Stimulated activated CD4-positive, alpha-beta T cell treated with anti-CD3 and anti-CD28 coated beads, Interleukin-2, amount 100 ng/mL, for 48 hours (primary cell): ENCODE data around the gene RYR3.

Source experiments
- DNase-seq, 2 donors: peaks; one replicate each; pipeline ENCODE4 v3.0.0-alpha.2; 2020

Gene RYR3

DNA sequence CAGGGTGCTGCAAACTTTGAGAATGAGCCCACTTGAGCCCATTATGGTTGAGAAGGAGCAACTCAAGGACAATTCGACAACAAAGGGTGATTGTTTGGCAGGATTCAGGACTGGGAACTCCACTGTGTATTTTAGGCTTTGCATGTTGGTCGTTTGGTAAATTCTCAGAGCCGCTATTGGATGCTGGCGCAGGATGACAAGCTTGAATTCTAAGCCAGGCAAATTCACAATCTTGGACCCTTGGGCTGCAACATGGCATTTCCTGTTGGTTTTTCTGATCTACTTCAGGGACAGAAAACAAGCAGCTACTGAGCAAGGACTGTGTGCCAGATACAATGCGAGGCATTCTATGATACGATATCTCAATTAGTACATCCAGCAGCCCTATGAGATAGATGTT is 82.8 kb downstream of the RYR3 start:
- DNase-seq = no peak

DNA sequence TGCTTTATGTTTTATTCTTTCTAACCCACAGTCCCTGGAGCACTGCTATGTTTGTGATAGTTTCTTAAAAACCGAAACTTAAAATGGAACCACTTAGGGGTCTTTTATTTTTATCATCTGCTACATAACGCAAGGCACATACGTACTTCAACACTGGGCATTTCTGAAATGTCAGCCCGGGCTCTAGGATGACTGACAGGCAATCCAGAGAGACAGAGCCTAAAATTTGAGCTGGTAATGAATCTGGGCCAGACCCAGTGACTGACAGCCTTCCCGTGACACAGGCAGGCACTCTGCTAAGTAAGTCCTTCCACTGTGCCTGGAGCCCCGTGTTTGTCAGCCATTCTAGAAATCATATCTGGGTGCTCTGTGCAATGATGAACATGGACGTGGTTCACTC is 84.6 kb downstream of the RYR3 start:
- no peak for DNase-seq

DNA sequence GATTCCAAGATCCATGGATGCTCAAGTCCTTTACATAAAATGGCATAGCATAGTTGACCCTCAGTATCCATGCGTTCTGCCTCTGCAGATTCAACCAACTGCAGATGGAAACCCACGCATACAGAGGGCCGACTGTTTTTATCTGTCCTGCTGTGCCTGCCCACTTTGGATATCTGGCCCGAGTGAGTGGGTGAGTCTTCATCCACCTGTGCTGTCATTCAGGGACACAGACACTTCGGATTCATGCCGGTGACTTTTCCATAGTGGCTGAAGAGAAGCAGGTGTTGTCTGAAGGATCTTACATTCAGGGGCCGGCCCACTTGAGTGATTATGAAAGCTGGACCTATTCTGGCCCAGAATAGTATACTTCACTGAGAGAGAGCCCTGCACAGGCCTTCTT is 85.1 kb downstream of the RYR3 start:
- DNase-seq = no peak

DNA sequence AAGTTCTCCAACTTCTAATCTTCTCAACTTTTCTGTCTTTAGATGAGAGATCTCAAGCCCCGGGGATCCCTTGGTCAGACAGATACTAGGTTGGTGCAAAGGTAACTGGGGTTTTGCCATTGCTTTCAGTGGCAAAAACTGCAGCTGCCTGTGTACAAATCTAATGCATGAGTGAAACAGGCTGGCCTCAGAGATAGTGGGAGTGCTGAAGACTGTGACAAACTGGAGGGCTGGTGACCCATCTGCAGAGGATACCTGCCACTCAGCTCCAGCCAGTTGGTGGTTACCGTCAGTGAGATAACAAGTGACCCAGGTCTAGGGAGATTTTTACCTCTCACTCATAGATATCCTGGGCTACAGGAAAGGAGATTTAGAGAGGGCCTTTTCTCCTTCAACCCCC is 85.7 kb downstream of the RYR3 start:
- DNase-seq = no peak

DNA sequence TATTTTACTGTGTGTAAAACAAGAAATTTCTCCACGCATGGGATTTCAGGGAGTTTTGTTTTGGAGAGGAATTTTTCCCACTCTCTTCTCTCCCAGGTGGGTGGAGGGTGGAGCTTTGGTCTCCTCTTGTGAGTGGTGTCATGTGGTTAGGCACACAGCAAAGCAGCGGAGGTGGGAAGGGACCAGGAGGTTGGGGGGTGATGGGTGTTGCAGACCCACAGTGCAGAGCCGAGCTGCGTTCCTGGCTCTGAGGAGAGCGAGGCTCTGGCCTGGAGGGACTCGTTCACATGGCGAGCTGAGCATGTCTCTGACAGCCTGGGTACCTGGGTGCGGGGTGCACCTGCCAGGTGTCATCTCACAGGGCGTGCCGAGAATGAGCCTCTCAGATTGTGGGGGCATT is 87.8 kb downstream of the RYR3 start:
- no peak for DNase-seq

DNA sequence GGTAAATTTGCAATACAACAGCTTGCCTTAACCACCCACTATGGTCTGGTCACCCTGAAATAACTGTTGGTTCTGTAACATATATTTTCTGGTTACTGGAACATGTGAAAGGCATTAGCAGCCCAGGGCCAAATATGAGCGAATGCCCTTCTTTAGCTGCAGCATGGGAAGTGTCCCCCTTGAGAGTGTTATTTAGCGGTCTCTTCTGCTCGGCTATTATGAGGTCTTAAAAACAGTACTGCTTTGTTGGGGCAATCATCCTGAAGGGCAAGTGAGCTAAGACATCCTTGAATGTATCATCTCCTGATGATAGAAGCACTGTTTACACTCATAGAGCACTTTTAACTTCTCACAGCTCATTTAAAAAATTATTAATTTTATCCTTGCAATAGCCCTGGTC is 90.2 kb downstream of the RYR3 start:
- DNase-seq = no peak

DNA sequence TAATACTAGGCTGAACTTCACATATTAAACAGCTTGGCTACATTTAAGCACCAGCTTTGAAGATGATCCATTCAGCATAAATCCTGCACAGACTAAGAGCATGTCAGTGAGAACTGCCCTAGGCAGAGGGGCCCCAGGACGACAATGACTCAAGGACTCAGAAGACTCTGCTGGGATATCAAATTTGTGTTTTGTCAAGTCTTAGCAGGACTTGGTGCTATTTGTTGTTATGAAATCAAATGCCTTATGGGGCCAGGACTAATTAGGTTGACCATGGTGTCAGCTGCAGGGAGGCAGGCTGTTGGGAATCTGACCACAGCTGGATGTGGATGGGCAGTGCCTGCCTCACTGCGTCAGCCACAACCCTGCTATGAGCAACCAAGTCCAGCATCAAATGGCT is 91.8 kb downstream of the RYR3 start:
- DNase-seq = no peak

DNA sequence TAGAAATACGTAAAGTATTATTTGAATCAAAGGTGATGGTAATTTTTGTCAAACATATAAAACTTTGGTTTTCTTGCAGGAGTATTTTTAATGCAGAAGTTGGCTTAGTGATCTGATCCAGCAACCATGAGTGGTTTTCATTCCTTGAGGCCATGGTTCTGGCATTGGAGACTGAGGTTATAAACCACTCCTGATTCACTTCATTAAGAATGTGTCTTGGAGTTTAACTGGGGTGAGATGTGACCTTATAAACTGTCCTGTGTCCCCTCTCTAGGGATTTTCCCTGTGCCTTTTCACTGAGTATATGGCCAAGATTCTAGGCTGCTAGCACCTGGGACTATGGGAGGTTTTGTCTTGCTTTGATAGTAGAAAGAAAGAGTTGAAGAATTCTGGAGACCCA is 94.3 kb downstream of the RYR3 start:
- DNase-seq = no peak

DNA sequence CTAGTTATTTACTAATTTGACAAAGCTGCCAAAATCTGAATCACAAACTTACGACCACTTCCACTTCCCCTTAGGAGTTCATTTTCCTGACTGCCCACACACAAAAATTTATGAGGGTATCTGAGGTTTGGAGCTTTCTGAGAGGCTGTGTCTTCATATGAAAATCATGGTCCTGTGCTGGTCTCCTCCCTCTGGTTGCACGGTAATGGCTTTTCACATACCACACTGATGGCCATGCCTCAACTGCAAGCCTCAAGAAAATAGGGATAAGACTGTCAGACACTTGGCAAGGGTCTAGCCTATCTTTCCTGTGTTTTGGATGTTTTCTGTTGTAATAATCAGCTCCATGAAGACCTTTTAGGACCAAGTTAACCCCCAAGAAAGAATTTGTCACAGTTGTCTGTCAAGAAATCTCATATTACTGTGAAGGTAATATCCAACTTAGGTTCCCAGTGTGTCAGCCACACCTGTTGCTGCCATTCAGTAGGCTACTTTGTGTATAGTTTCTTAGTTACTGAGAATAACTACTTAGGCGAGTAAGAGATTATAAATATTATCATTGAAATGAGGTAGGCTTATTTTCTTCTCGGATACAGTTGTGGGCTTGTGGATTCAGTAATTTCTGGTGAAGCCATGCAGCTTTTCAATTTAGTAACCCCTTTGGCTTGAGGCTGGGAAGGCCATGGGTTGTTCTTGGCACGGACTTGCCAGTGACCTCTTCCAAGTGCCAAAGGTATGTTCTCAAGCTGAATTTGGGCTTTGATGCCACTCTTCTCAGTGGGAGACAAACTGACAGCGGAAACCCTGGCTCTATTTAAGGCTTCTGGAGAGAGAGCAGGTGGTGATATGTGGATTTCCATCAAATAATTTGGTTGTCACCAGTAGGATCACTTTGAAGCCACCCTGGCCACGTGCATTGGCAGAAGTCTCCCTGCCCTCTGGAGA is 101.1 kb downstream of the RYR3 start:
- DNase-seq = no peak

DNA sequence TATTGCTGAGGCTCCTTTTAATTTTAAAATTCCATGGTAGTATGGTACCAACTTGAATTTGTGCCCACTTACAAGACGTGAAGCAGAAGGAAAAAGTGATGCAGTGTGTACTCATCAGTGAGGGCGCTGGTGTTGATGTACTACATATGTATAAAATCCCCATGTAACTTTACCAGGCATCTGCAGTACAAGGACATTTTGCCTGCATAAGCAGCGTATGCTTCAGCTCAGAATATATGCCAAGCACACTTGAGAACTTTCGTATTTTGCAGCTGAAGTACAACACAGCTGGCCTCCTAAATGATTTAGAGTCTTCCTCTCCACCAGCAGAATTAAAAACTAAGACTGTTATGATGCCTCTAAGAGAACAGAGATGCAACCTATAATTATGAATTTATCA is 108.9 kb downstream of the RYR3 start:
- DNase-seq = no peak

DNA sequence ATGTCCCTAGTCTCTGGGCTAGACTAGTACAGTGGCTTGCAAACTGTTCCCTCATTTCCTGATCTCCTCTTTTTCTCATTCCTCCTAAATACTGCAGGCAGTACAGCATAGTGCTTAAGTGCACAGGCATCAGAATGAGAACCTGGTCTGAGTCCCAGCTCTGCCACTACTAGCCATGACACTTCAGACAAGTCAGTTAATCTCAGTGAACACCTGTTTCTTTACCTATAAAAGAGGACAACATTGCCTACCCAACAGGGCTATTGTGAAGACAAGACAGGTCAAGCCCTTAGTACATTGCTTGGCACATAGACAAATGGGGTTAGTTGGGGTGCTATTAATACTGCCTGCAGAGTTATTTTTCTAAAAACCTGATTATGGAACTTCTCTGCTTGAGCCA is 113.3 kb downstream of the RYR3 start:
- DNase-seq = no peak

DNA sequence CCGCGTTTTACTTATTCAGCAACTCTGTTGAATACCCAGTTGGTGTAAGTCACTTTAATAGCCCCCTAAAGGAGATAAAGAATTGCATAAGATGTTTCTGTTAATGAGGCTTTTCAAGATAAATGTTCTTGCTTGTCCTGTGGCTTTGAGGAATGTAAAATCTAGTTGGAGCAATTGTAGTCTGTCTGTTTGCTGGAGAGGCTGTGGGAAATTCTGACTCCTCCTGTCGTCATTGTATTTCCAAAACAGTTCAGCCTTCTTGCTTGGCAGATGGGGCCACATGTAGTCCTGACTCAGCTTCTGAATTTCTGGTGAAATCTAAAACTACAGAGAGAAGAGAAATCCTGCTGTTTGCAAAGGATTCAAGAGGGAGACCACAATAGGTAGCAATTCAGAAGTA is 114.4 kb downstream of the RYR3 start:
- DNase-seq = no peak

DNA sequence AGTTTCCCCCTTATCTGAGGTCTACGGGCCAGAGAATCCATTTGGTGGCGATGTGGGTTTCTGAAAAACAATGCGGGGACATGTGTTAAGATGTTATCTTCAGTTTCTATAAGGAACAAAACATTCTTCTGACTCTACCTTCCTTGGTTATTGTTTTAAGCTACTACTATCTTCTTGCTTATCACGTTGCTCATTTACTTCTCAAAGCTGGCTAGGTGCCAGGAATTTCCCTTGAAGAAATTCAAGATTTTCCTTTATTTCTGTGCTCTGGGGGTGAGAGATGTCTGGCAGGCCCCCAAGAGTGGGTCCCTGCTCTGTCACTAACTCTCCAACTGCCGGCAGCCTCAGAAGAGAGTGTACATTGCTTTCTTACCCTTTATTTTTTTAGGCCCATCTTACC is 119.8 kb downstream of the RYR3 start:
- DNase-seq = no peak

DNA sequence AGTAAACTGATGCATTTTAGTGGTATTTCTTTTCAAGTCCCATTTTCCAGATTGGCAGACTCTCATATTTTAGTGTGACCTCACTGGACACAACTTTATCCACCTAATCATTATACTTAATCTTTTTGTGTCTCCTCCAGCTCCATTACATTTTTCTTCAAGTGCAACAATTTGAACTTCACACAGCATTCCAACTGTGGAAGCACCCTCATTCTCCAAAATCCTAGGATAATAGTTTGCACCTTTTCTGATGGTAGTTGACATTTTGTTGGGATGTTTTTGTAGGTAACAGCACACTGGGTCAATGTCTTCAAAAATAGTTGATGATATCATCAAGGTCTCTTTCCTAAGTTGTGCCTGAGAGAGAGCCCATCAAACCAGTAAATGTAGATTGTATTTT is 123.1 kb downstream of the RYR3 start:
- no peak for DNase-seq

DNA sequence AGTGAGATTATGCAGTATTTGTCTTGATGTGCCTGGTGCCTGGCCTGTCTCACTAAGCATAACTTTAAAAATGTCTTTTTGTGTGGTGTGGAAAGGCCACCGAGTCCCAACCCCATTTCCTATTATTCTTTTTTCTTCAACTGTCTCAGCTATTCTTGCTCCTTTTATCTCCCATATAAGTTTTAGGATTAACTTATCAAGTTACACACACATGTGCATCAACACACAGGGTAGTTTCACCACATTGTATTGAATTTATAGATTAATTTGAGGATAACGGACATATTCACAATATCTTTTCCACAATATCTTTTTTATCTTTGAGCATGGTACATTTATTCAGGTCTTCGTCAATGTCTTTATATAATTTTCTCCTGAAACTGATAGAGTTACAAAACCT is 127.6 kb downstream of the RYR3 start:
- DNase-seq = no peak

DNA sequence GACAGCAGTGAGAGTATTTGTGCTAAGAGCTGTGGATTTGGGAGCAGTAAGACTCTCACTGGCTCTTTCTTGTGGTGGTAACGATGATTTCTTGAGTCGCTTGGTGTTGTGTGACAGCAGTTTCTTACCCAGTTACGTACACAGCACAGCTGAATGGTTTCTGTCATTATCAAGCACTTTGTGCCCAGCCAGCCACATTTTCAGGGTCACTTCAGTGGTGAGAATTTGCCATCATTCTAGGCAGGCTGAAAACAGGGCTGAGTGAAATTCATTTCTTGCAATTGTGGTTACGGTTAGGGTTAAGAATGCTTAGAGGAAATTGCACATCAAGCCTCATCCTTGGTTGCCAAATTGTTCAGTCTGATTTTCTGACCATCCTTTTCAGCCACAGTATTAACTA is 130.1 kb downstream of the RYR3 start:
- DNase-seq = no peak

DNA sequence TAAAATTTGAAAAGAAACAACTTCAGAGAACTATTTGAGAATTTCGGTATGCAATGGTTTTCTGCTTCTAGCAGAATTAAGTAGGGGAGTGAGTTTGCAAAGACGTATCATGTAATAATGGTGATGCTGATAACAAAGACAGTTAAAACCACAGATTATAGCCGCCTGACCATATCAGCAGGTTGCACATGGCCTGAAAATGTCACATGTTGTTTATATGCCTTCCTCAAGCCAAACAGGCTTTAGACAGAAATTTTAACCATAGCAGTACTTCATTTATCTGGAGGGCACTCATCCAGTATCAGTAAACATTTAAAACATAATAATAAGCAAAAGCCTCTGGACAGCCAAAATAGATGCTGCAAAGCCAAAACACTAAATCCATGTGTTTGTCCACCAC is 131.7 kb downstream of the RYR3 start:
- DNase-seq = no peak

DNA sequence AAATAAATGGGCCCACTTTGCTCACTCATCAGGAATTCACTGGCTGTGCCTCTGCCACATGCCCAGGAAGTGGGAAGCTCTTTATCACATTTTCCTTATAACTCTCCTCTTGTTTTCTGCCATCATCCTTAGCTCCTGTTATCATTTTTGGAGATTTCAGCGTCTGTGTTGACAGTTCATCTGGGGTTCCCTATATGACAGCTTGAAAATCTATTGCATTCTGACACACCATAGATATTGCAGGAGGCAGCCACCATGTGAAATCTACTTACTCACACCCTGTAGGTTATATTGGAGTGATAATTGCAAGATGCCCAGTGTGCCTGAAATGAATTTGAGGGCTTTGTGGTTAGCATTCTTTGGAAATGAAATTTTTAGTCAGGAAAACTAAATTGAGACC is 132.9 kb downstream of the RYR3 start:
- DNase-seq = no peak

DNA sequence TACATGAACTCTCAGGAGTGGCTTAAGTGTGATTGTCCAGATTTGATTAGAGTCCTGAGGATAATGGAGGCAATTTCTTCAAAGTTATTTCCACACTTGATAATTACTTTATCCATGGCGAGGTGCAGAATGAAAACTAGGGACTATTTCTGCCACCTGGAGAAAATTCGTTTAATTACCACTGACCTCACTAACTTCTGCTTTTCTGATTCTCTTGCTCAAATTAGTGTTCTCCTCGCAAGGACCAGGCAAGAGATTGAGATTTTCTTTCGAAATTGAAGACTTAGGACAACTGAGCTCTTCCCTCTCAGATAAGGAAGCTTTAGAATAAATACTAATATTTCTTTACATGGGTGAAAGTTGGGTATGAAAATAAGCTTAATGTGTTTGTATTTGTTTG is 135.2 kb downstream of the RYR3 start:
- DNase-seq = no peak

DNA sequence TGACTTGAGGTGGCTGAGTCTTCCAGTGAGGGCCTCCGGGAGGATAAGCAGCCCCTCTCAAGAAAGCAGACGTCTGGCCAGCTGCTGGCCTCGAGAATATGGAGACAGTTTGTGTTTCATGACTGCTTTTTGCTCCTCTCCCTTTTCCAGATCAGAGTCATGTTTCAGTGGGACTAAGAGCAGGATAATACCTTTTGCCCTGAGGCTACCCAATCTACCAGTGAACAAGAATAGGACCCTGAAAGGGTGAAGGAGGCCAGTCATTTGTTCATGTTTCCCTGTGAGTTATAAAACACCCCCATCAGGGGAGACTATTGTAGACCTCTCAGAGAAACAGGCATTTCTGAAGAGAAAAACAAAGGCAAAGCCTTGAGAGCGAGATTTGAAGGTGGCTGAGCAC is 137.4 kb downstream of the RYR3 start:
- DNase-seq = no peak

DNA sequence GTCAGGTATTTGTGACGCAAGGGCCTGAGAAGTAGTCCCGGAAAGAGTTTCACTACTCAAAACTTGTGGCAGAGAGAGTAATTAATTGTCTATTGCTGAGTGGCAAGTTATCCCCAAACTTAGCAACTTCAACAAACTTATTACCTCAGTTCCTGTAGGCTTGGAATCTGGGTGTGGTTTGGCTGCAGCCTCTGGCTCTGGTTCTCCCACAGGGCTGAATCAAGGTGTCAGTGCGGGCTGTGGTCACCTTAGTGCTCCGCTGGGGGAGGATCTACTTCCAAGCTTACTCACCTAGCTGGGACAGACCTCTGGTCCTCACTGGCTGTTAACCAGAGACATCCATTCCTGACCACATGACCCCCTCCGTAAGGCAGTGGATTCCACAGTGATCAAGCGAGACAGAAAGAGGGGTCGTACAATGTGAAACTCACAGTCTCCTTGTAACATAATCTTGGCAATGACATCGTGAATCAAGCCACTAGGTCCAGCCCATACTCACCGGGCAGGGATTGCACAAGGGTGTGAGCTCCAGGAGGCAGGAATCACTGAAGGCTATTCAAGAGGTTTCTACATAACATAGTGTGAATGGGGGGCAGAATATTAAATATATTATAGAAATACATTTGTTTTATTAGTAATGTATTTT is 138.3 kb downstream of the RYR3 start:
- DNase-seq = no peak

DNA sequence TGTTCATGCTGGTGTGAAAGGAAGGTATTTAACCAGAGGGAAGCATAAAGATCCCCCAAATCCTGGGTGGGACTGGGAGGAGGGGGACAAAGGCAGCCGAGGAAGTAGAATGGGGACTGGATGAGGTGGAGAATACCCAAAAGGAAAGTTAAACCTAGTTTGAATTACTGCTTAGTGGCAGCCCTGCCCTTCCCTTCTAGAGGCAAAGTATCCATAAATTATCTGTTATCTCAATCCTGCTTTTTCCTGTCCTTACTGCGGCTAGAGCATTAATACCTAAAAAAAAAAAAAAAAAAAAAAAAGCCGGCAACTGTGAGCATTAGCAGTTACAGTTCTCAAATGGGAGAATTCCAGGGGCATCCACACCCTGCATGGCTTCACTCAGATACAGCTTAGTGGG is 139.0 kb downstream of the RYR3 start:
- no peak for DNase-seq

DNA sequence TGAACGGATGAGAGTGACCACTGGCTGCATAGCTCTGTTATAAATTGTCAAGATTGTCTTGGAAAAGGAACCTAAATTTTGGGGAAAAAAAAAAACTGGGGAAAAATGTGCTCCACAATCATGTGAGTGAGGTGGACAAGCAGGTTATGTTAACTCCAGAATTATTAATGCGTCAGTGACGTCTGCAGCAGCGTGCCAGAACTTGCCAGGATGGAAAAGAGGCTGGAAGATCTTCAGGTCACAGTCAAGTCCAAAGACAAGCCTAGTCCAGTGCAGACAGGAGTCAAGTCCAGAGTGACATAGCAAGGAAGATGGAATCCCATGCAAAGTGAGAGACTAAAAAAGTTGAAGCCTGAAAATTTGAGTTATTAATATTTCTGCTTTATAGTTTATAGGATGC is 140.6 kb downstream of the RYR3 start:
- DNase-seq = no peak

DNA sequence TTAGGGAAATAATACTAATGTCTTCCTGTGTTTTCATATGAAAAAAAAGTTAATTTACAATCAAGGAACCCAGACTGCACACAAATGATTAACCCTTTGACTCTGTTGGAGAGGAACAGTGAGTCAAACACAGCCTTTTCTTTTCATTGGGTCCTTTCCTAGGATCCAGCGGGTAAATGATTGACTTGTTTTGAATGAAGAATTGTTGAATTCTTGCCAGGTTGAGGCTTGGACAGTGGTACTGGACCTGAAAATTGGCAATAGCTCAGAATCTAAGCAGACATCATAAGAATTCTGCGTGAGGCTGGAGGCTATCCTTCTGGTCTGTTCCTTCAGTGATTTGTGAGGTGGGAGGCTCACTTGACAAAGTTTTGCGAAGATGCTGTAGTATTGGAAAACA is 143.0 kb downstream of the RYR3 start:
- DNase-seq = no peak

DNA sequence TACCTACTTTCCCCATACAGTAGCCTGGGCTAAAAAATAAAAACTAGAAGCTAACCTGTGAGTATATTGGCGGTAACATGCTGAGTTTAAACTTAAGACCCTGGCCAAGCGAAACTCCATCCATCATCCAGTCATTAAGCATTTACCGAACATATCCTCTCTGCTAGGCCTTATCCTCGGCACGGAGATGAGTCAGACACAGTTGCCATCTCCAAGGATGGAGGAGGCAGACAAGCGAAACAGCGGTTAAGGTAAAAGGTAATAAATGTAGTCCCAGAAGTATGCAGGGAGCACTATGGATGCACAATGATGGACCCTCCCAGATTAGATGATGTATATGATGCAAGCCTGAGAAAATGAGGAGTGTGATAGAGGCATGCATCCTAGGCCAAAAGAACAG is 143.6 kb downstream of the RYR3 start:
- DNase-seq = no peak
